NCI-H226 (cell line): ENCODE measurements around the gene HPSE.

Experiments used
- DNase-seq: peaks from one replicate; pipeline ENCODE4 v3.0.0-alpha.2; 2015

The HPSE gene

GRCh38 chr4:83334425-83335241 lies at the start of gene HPSE:
HPSE (minus strand) TSS chr4:83334848; CDS start chr4:83334782, 66 bp downstream.
- peak; percentile 81 for DNase-seq

- no peak for DNase-seq
Observed at GRCh38 chr4:83382850-83383249, 48.2 kb upstream of the HPSE start.

- DNase-seq = no peak
Observed at GRCh38 chr4:83381173-83381572, 46.5 kb upstream of the HPSE start.

GRCh38 chr4:83378419-83378818 lies 43.8 kb upstream of the HPSE start:
- DNase-seq = no peak

- no peak for DNase-seq
Observed at GRCh38 chr4:83372931-83373330, 38.3 kb upstream of the HPSE start.

GRCh38 chr4:83371936-83372335 lies 37.3 kb upstream of the HPSE start:
- DNase-seq = no peak

GRCh38 chr4:83371235-83371634 lies 36.6 kb upstream of the HPSE start:
- no peak for DNase-seq

GRCh38 chr4:83370640-83370906 lies 35.9 kb upstream of the HPSE start:
- no peak for DNase-seq

GRCh38 chr4:83369831-83370639 lies 35.4 kb upstream of the HPSE start:
- DNase-seq = no peak

- DNase-seq = no peak
Observed at GRCh38 chr4:83364312-83364711, 29.7 kb upstream of the HPSE start.

GRCh38 chr4:83362492-83363329 lies 28.1 kb upstream of the HPSE start:
- DNase-seq = no peak

GRCh38 chr4:83361416-83362103 lies 26.9 kb upstream of the HPSE start:
- no peak for DNase-seq

GRCh38 chr4:83360018-83360417 lies 25.4 kb upstream of the HPSE start:
- no peak for DNase-seq

GRCh38 chr4:83358410-83358809 lies 23.8 kb upstream of the HPSE start:
- DNase-seq = peak; percentile 81

GRCh38 chr4:83356899-83357661 lies 22.4 kb upstream of the HPSE start:
- peak; percentile 89 for DNase-seq

GRCh38 chr4:83353516-83353915 lies 18.9 kb upstream of the HPSE start:
- DNase-seq = no peak

- DNase-seq = no peak
Observed at GRCh38 chr4:83348074-83348473, 13.4 kb upstream of the HPSE start.

GRCh38 chr4:83342476-83342875 lies 7.8 kb upstream of the HPSE start:
- no peak for DNase-seq

GRCh38 chr4:83340692-83341343 lies 6.2 kb upstream of the HPSE start:
- no peak for DNase-seq

- DNase-seq = no peak
Observed at GRCh38 chr4:83339573-83339972, 4.9 kb upstream of the HPSE start.

- DNase-seq = no peak
Observed at GRCh38 chr4:83335701-83336100, 1.1 kb upstream of the HPSE start.

- DNase-seq = no peak
Observed at GRCh38 chr4:83331956-83332355, 2.7 kb downstream of the HPSE start.
